ENCODE measurements around the gene MFSD12.
"Not testable (repeated sequence)": the region's sequence is repeated elsewhere in the genome, so short reads cannot be mapped to it uniquely, and the experiment has no call there.

The MFSD12 gene

DNA sequence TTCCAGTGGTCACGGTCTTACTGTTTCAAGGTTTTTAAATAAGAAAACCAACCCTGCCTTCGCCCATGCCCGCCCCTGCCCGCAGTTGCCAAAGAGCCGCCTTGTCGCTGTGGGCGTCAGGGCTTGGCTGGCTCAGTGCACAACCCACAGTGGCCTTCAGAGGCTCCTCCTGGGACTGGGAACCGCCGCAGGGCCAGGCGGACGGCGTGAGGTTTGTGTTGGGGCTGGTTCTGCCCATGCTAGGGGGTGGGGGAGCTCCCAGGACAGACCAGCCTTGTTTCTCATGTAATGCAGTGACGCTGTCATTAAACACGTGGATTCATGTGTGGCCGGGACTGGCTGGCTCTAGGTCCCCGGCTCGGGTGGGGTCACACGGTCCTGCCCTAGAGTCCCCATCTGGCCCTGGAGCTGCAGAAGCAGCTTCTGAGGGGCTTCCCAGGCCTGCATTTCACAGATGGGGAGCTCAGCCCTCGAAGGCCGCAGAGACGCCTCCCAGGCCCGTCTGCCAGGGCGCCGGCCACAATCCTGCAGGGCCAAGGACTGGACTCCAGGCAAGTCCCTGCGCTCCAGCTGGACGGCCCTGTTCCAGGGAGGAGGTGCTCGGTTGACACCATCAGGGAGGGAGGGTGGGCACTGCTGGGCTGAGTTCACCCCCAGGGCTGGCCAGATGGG lies 20.8 kb downstream of the MFSD12 start:
- DNase-seq, result no peak

DNA sequence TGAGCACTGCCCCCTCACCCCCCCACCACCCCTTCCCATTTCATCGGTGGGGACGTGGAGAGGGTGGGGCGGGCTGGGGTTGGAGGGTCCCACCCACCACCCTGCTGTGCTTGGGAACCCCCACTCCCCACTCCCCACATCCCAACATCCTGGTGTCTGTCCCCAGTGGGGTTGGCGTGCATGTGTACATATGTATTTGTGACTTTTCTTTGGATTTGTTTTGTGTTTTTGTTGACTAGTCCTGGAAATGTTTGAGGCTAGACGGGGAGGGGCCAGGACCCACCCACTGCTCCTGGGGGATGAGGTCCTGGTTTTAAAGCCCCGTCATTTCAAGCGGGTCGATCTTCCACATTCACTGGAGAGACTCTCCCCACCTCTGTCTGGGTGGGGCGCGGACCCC lies 21.4 kb downstream of the MFSD12 start:
- no peak for DNase-seq

DNA sequence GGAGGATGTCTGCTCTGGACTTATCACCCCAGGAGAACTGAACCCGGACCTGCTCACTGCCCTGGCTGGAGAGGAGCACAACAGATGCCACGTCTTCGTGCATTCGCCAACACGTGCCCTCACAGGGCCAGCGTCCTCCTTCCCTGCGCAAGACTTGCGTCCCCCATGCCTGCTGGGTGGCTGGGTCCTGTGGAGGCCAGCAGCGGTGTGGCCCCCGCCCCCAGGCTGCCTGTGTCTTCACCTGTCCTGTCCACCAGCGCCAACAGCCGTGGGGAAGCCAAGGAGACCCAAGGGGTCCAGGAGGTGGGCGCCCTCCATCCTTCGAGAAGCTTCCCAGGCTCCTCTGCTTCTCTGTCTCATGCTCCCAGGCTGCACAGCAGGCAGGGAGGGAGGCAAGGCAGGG lies 21.8 kb downstream of the MFSD12 start:
- no peak for DNase-seq

DNA sequence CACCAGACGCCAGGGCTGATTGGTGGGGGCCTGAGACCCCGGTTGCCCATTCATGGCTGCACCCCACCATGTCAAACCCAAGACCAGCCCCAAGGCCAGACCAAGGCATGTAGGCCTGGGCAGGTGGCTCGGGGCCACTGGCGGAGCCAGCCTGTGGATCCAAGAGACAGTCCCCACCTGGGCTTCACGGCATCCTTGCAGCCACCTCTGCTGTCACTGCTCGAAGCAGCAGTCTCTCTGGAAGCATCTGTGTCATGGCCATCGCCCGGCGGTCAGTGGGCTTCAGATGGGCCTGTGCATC lies 22.2 kb downstream of the MFSD12 start:
- DNase-seq, result no peak

DNA sequence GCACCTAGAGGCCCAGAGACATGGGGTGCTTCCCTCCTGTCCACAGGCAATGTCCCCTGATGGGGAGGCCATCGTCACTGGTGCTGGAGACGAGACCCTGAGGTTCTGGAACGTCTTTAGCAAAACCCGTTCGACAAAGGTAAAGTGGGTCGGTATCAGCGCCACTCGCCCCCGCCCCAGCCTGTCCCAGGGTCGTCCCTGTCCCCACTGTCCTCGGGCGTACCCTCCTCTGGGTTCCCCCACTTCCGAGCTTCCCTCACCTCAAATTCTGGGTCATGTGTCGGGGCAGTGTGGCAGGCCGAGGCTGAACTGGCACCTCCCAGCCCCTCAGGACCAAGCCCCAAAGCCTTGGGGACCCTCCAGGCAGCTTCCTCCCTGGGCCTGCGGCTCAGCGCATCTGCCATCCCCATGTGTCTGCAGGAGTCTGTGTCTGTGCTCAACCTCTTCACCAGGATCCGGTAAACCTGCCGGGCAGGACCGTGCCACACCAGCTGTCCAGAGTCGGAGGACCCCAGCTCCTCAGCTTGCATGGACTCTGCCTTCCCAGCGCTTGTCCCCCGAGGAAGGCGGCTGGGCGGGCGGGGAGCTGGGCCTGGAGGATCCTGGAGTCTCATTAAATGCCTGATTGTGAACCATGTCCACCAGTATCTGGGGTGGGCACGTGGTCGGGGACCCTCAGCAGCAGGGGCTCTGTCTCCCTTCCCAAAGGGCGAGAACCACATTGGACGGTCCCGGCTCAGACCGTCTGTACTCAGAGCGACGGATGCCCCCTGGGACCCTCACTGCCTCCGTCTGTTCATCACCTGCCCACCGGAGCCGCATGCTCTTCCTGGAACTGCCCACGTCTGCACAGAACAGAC lies 22.8 kb downstream of the MFSD12 start:
- DNase-seq, result no peak

DNA sequence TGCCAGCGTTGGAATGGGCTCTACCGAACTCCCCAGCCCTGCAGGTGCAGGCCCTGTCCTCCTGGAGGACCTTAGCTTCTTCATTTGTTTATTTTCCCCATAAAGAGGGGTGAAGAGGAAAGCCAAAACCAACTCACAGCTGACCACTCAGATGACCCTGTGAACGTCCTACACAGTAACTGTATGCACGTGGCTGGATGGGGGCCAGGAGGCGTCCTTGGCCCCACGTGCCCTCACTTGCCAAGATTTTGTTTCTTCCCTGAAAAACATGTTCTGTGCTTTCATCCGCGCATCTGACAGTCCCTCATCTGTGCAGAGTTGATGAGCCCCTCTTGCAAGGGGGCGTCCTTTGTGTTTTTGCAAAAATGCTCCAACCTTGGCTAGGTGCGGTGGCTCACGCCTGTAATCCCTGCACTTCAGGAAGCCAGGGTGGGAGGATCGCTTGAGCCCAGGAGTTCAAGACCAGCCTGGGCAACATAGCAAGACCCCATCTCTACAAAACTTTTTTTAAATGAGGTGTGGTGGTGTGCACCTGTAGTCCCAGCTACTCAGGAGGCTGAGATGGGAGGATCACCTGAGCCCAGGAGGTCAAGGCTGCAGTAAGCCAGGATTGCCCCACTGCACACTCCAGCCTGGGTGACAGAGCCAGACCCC lies 23.7 kb downstream of the MFSD12 start:
- no peak for DNase-seq

DNA sequence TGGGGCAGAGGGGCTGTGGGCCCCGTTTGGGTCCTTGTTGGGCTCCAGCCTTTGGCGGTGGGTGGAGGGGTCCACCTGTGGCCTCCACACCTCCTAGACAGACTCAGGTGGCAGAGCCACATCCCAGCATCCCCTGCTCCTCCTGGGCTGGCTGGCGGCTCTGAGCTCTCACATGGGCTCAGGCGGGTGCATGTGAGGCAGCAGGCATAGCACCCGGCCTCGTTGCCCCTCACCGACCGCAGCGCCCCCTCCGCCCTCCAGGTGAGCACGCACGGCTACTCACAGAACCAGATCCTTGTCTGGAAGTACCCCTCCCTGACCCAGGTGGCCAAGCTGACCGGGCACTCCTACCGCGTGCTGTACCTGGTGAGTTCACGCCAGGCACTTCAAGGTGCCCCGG lies 24.4 kb downstream of the MFSD12 start:
- DNase-seq, result no peak

DNA sequence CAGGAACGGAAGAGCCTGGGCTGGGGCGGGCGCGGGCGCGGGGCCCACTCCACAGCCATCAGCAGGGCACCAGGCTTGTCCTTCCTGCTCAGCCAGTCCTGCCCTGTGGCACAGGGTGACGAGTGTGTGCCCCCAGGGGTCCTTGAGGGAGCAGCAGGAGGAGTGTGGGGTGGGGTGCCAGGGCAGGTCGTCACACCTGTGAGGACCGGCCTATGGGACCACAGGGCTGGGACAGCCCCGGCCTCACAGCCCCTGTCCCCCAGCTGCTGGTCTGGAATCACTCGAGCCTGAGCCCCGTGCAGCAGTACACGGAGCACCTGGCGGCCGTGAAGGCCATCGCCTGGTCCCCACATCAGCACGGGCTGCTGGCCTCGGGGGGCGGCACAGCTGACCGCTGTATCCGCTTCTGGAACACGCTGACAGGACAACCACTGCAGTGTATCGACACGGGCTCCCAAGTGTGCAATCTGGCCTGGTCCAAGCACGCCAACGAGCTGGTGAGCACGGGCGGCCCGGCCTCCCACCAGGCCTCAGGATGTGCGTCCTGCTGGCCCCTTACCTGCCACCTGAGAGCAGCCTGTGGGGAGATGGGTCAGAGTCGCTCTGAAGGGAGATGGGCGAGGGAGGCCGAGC lies 25.1 kb downstream of the MFSD12 start:
- DNase-seq, result no peak

DNA sequence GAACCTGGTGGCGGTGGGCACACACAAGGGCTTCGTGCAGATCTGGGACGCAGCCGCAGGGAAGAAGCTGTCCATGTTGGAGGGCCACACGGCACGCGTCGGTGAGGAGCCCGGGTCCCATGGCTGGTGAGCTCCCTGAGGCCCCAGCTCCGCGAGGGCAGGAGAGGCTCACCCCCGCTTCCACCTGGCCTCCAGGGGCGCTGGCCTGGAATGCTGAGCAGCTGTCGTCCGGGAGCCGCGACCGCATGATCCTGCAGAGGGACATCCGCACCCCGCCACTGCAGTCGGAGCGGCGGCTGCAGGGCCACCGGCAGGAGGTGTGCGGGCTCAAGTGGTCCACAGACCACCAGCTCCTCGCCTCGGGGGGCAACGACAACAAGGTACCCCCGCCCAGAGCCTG lies 25.7 kb downstream of the MFSD12 start:
- DNase-seq, result no peak

DNA sequence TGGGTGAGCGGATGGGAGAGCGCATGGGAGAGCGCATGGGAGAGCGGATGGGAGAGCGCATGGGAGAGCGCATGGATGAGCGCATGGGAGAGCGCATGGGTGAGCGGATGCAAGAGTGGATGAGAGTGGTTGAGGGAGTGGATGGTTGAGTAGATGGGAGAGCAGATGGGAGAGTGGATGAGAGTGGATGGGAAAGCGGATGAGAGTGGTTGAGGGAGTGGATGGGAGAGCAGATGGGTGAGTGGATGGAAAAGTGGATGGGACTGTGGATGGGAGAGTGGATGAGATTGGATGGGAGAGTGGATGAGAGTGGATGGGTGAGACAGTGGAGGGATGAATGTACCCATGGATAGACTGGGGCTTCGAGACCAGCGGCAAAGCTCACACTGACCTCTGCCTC lies 27.0 kb downstream of the MFSD12 start:
- DNase-seq, result no peak

DNA sequence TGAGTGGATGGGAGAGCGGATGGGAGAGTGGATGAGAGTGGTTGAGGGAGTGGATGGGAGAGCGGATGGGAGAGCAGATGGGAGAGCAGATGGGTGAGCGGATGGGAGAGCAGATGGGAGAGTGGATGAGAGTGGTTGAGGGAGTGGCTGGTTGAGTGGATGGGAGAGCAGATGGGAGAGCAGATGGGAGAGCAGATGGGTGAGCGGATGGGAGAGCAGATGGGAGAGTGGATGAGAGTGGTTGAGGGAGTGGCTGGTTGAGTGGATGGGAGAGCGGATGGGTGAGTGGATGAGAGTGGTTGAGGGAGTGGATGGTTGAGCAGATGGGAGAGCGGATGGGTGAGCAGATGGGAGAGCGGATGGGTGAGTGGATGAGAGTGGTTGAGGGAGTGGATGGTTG lies 28.1 kb downstream of the MFSD12 start:
- not testable (repeated sequence) for DNase-seq

DNA sequence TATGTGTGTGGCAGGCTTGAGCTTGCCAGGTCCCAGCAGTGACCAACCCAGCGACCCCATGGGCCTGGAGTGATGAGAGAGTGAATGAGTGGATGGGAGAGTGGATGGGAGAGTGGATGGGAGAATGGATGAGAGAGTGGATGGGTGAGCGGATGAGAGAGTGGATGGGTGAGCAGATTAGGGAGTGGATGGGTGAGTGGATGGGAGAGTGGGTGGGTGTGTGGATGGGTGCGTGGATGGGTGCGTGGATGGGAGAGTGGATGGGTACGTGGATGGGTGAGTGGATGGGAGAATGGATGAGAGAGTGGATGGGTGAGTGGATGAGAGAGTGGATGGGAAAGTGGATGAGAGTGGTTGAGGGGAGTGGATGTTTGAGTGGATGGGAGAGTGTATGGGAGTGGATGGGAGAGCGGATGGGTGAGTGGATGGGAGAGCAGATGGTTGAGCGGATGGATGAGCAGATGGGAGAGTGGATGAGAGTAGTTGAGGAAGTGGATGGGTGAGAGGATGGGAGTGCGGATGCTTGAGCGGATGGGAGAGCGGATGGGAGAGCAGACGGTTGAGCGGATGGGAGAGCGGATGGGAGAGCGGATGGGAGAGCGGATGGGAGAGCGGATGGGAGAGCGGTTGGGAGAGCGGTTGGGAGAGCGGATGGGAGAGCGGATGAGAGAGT lies 28.7 kb downstream of the MFSD12 start:
- no peak for DNase-seq

DNA sequence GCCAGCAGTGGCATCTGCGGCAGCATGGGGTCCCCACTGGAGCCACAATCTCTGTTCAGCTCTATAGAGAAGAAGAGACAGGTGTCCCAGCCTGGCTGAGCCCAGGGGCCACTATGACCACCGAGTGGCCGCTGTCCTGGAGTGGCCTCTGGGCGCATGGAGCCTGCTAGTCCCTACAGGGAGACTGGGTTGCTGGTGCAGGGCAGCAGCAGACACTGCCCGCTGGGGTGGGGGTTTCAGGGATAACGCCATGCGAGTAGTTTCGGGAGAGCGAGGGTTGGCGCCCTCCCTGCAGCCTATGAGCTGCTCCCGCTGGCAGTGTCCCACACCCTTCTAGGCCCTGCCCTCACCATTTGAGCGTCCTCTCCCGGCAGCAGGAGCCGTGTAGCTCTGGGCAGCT lies 29.3 kb downstream of the MFSD12 start:
- no peak for DNase-seq

DNA sequence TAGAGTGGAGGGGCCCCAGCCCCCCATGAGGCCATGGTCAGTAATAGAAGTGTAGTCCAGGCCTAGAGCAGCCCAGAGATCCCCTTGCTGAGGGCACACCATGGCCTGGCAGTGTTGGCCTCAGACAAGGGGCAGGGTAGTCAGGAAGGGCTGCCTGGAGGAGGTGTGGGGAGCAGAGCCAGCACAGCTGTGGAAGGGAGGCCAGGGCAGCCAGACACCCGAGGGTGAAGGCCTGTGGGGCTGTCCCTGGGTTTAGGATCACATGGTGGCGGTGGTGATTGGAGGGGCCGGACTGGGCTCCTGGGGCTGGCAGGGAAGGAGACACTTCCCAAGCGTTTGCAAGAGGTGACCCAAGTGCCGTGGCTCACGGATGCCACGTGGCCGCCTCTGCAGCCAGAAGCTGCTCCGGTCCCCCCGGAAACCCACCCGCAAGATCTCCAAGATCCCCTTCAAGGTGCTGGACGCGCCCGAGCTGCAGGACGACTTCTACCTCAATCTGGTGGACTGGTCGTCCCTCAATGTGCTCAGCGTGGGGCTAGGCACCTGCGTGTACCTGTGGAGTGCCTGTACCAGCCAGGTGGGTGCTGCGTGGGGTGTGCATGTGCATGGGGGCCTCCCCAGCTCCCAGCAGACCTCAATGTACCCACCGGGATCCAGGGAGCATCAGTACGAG lies 30.0 kb downstream of the MFSD12 start:
- DNase-seq, result no peak

DNA sequence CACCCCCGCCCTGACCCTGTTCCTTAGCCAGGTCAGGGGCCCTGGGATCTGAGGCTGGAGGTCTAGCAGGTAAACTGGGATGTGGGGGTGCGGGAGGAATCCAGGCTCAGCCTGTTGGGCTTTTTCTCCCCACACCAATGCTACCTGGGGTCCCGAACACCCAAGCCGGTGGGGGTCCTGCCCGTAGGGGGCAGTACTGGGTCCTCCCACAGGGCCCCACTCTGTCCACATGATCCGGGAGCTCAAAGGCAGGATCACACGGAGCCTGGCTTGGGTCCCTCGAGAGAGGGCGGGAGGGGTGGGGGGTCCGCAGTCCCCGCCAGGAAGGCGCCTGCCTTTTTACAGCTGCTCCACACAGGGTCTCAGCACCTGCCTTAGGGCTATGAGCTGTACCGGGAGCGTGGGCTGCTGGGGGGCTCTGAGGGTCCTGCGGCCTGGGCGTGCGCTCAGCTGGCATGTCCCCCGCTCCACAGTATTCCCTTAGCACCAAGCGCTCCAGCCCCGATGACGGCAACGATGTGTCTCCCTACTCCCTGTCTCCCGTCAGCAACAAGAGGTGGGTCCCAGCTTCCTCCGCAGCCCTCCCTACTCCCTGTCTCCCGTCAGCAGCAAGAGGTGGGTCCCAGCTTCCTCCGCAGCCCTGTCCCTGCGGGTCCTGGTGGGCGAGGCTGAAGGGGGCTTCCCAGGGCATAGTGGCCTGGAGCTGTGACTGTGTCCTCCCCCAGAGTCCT lies 30.7 kb downstream of the MFSD12 start:
- no peak for DNase-seq

DNA sequence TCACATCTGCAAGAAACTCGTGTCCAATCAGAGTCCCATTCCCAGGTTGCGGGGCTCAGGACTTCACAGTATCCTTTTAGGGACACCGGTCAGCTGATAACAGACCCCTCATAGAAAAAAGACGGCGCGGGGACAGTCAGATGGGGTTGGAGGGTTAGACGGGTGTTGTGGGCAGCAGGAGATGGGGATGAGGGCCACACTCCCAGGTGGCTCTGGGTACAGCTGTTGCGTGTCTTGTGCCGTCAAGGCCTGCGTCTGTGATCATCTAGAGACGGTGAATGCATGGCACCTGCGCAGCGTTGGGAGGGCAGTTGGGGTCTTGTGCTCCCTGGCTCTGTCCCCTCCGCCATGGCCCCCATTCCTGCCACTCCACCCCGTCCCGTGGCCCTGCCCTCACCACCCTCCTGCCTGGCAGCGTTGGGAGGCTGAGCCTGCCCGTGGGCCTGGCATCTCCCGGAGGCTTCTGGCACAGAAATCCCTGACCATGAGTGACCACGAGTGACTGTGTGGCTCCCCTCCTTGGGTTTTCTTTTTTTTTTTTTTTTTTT lies 32.4 kb downstream of the MFSD12 start:
- DNase-seq, result no peak

DNA sequence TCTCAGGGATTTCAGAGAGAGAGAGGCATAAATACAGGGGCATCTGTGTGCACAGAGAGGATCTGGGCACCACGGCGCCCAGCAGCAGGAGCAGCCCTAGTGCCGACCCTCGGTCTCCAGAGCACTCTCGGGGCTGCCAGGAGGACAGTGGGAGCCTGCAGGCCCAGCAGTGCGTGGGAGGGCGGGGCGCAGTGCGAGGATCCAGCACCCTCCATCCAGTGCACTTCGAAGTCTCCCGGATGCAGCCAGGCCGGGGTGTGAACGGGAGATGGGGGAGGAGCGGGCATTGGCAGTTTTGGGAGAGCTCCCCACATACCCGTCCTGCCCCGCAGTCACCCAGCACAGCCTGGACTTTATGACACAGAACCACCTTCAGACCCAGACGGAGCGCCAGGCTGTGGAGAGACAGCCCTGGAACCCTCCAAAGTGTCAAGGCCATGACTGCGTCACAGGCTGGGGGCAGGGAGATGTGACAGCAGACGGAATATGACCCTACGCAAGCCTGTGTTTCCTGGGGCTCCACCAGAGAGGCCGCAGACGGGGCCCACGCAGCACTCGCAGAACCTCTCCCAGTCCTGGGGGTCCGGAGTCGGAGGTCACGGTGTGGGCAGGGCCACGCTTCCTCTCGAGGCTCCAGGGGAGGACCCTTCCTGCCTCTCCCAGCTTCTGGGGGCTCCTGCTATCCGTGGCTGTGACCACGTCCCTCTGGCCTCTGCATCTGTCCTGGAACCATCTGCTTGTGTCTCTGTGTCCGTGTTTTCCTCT lies 33.1 kb downstream of the MFSD12 start:
- DNase-seq, result no peak

DNA sequence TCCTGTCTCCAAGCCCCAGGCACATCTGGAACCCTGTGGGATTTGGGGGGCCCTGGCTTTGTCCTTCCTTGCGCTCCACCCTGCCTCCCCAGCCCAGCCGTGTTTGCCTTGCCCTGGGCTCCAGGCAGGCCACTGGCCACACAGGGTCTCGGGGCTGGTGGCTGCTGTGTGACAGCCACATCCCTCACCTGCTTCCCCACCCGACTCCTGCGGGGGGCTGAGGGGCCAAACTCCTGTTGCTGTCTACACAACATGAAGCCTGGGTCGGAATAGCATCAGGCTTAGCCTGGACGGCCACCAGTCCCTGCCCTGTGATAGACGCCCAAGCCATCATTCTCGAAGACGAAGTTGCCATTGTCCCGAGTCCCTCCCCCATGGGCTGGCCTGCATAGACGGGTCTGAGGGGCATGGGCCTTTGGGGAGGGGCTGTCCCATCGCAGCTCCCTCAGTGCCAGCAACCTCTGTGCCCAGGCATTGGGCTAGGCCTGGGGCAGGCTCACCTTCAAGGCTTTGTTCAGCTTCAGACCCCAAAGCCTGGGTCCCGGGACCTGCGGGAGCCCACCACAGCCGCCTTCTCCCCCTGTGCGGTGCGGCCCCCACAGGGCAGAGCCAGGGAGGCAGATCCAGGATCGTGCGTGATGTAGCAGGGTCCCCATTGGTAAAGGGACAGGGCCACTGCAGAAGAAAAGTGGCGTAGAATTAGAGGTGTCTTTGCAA lies 33.9 kb downstream of the MFSD12 start:
- DNase-seq, result no peak

DNA sequence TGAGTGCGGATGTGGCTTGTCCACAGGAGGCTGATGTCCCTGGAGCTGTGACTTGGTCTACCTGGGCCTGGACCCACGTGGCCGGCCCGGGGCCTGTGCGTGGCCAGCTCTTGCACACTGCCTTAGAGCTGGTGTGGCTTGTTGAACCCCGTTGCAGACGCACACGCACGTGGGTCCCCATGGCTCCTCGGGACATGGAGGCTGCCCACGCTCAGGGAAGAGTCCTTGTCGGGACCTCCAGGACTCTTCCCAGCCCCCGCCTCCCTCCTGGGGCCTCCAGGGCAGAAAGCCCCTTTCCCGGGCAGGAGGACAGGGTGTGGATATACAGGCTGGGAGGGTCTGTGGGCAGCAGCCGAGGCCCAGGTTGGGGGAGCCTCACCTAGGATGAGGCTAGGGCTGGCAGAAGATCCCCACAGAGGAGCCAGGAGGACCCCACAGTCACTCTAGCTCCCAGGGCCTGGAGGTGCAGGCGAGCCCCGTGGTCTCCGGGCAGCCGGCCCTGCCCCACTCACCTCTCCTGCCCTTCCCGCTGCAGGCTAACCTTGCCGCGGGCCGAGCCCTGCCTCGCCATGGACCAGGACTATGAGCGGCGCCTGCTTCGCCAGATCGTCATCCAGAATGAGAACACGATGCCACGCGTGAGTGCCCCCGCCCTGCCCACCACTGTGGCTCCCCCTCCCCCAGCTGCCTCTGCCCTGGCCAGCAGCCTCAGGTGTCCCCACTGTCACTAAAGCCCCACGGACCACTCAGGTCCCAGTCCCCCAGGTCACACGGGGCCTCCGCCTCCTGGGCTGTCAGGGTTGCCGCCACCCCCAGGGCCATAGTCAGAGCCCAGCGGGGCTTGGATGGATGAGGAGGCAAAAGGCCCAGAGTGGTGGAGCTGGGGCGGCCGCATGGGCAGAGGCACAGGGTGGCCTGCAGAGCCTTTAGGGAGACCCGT lies 34.7 kb downstream of the MFSD12 start:
- no peak for DNase-seq
